K562 (cell line): ENCODE results near the gene DHRS7C.
A peak's percentile ranks its signal among the peaks of the same experiment; 100 is the strongest.

ENCODE experiments used
- DDX20 ChIP-seq: fragments of 450-650 bp; IDR thresholded peaks from 2 replicates; pipeline ENCODE4 v1.6.1; 2016; ENCODE audit warnings: missing genetic modification characterization, low read depth, mild to moderate bottlenecking, missing compliant biosample characterization, moderate library complexity
- POLR2A ChIP-seq: fragments of 450-650 bp; conservative IDR thresholded peaks from 2 replicates; pipeline ENCODE4 v1.6.1; 2016
- RBM22 ChIP-seq: fragments of 200-400 bp; formaldehyde crosslinking; IDR thresholded peaks from 2 replicates; pipeline ENCODE4 v1.6.1; 2018; ENCODE audit warnings: low read length, low read depth; ENCODE audit not compliant: poor library complexity, severe bottlenecking
- SIN3A ChIP-seq, 2 experiments: fragments of 150-350 bp in 1 of 2; IDR thresholded peaks; 2 replicates each; pipeline ENCODE4 v1.6.1; 2011 to 2016; ENCODE audit warnings: borderline replicate concordance in 2 of 2, low read depth in 2 of 2, low read length in 2 of 2, mild to moderate bottlenecking in 2 of 2, moderate library complexity in 2 of 2; ENCODE audit not compliant: control insufficient read depth in 1 of 2
- SREBF1 ChIP-seq: fragments of 150-350 bp; IDR thresholded peaks from 2 replicates; pipeline ENCODE4 v1.6.1; 2014; ENCODE audit warnings: antibody characterized with exemption, low read depth, low read length, borderline replicate concordance
- SRF ChIP-seq, 2 experiments: fragments of 250-450, 450-650 bp in 1 of 2; sonication (Bioruptor Pico) in 1 of 2; sonication (generic) in 1 of 2; formaldehyde crosslinking; IDR thresholded peaks; 2 replicates each; pipeline versions ENCODE4 v1.5.0 to v1.5.1; 2020 to 2022; ENCODE audit warnings: mild to moderate bottlenecking in 1 of 2, missing genetic modification reagents in 1 of 2
- TAF9B ChIP-seq: fragments of 450-650 bp; IDR thresholded peaks from 2 replicates; pipeline ENCODE4 v1.6.1; 2018; ENCODE audit warnings: mild to moderate bottlenecking; ENCODE audit not compliant: partially characterized antibody
- ZNF133 ChIP-seq: fragments of 250-450 bp; sonication (Bioruptor Pico); IDR thresholded peaks from 2 replicates; pipeline ENCODE4 v1.4.0; 2020; ENCODE audit warnings: mild to moderate bottlenecking
- TF ChIP-seq, protein P1 (sequence below): fragments of 250-450 bp; sonication (Bioruptor Pico); IDR thresholded peaks from 2 replicates; pipeline ENCODE4 v1.8.0; 2021; ENCODE audit warnings: moderate library complexity, mild to moderate bottlenecking, inconsistent platforms
- TF ChIP-seq, protein P2 (sequence below), 3 experiments: IDR thresholded peaks in 2 of 3; conservative IDR thresholded peaks in 1 of 3; 2 replicates each; pipeline ENCODE4 v1.5.1; 2011 to 2012; ENCODE audit warnings: low read length in 3 of 3, mild to moderate bottlenecking in 3 of 3, control low read depth in 2 of 3, improper control_type of control experiment in 1 of 3, inconsistent platforms in 1 of 3, low read depth in 1 of 3, mixed read lengths in 1 of 3, moderate library complexity in 1 of 3; ENCODE audit not compliant: insufficient read depth in 2 of 3

DNA sequence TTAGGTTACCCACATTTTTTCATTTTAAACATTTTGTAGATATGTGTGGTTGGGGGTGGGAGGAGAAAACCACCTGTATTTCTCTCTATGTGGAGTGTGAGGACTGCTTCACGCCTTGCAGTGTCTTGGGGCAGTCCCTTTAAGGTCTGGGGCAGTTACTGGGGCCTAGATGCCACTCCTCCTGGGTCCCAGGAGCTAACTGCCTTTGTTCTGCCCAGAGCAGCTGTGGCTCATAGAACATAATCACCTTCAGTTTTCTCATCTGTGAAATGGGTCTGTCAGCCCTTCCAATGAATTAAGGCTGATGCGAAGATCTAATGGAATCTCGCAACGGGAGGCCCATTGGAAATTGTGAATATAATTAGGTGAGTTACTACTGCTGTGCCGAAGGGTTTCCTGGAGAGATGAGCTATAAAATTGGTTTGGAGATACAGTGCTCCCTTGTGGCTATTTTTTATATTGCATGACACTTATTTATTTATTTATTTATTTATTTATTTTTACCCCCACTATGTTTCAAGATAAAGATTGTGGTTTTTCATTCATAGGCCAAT lies 22.9 kb downstream of the DHRS7C start:
- TF ChIP-seq, protein P1, sequence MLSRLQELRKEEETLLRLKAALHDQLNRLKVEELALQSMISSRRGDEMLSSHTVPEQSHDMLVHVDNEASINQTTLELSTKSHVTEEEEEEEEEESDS: no peak
- TF ChIP-seq SRF (CRISPR knock-in tag; IDR thresholded peaks at IDR 0.05) (no peak), SREBF1 (no peak), RBM22 (no peak), ZNF133 (no peak), SIN3A (IDR thresholded peaks at IDR 0.05; ENCODE audit: borderline replicate concordance in 2 of 2, control insufficient read depth in 1 of 2, low read depth in 2 of 2, low read length in 2 of 2) (no peak), TAF9B (no peak), DDX20 (tag) (no peak), POLR2A (no peak)
- TF ChIP-seq, protein P2, sequence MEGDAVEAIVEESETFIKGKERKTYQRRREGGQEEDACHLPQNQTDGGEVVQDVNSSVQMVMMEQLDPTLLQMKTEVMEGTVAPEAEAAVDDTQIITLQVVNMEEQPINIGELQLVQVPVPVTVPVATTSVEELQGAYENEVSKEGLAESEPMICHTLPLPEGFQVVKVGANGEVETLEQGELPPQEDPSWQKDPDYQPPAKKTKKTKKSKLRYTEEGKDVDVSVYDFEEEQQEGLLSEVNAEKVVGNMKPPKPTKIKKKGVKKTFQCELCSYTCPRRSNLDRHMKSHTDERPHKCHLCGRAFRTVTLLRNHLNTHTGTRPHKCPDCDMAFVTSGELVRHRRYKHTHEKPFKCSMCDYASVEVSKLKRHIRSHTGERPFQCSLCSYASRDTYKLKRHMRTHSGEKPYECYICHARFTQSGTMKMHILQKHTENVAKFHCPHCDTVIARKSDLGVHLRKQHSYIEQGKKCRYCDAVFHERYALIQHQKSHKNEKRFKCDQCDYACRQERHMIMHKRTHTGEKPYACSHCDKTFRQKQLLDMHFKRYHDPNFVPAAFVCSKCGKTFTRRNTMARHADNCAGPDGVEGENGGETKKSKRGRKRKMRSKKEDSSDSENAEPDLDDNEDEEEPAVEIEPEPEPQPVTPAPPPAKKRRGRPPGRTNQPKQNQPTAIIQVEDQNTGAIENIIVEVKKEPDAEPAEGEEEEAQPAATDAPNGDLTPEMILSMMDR (IDR thresholded peaks at IDR 0.05 in 2 of 3, conservative IDR thresholded peaks at IDR 0.05 in 1 of 3; ENCODE audit: insufficient read depth in 2 of 3, low read depth in 1 of 3, low read length in 3 of 3): peak in 1 of 3 experiments; percentile 53; a peak in 2 of 6 replicates
